Measurements from ENCODE around the gene APOD. TPM values are rescaled to one million over a fixed set of nuclear protein-coding genes. Genes with fewer than 3 reads are reported as not detected.

APOD gene
- total and polyA plus RNA-seq, 2 of the 8 experiments (the other 6 are each of a cell fraction or from before 2014, with no cell fraction given) = not detected

- no peak for TF ChIP-seq CHD7 (IDR thresholded peaks at IDR 0.05; ENCODE audit: insufficient replicate concordance, low read length)
- TF ChIP-seq BRCA1 (IDR thresholded peaks at IDR 0.05; ENCODE audit: low read depth, low read length) = no peak
- no peak for TF ChIP-seq MAFK (IDR thresholded peaks at IDR 0.05; ENCODE audit: low read depth, low read length)
- TF ChIP-seq RXRA (IDR thresholded peaks at IDR 0.05; ENCODE audit: insufficient read depth, low read depth, low read length) = no peak
- TF ChIP-seq SP2 (IDR thresholded peaks at IDR 0.05; ENCODE audit: low read length) = no peak
- TF ChIP-seq SIX5 (IDR thresholded peaks at IDR 0.05; ENCODE audit: low read depth, low read length) = no peak
Observed at GRCh38 chr3:195570912-195571311, 12.8 kb downstream of the APOD start (continued).
